Activated T-helper 17 cell treated with anti-CD3 and anti-CD28 coated beads, Interleukin-2, amount 50 U/mL, for 72 hours (primary cell): ENCODE measurements around the gene NAP1L2. TPM values are rescaled to one million over a fixed set of nuclear protein-coding genes. Genes with fewer than 3 reads are reported as not detected.
A peak's percentile ranks its signal among the peaks of the same experiment; 100 is the strongest.
"Not testable (repeated sequence)": the region's sequence is repeated elsewhere in the genome, so short reads cannot be mapped to it uniquely, and the experiment has no call there.

ENCODE experiments used
- ATAC-seq: fragments of 150-1000 bp; cut with Tn5 transposase; replicated peaks from 2 replicates; pipeline ENCODE4 v1.10.0; 2021; ENCODE audit warnings: mild to moderate bottlenecking, moderate library complexity
- H3K27ac Mint-ChIP-seq: one replicate; pipeline ENCODE4 v1.8.0; 2022; ENCODE audit warnings: mixed read lengths
- H3K27me3 Mint-ChIP-seq: one replicate; pipeline ENCODE4 v1.8.0; 2022; ENCODE audit warnings: mixed read lengths
- H3K36me3 Mint-ChIP-seq: one replicate; pipeline ENCODE4 v1.8.0; 2022; ENCODE audit warnings: low read depth, mild to moderate bottlenecking, mixed read lengths
- H3K4me1 Mint-ChIP-seq: one replicate; pipeline ENCODE4 v1.8.0; 2022; ENCODE audit warnings: mixed read lengths
- H3K4me3 Mint-ChIP-seq: one replicate; pipeline ENCODE4 v1.8.0; 2022; ENCODE audit warnings: mild to moderate bottlenecking, mixed read lengths
- H3K9me3 Mint-ChIP-seq: one replicate; pipeline ENCODE4 v1.8.0; 2022; ENCODE audit warnings: mixed read lengths
- total RNA-seq, 2 donors: library from RNA; stranded (reverse); gene quantifications; one replicate each; pipeline ENCODE4 v1.2.3, GENCODE V29; 2022

NAP1L2 gene, protein sequence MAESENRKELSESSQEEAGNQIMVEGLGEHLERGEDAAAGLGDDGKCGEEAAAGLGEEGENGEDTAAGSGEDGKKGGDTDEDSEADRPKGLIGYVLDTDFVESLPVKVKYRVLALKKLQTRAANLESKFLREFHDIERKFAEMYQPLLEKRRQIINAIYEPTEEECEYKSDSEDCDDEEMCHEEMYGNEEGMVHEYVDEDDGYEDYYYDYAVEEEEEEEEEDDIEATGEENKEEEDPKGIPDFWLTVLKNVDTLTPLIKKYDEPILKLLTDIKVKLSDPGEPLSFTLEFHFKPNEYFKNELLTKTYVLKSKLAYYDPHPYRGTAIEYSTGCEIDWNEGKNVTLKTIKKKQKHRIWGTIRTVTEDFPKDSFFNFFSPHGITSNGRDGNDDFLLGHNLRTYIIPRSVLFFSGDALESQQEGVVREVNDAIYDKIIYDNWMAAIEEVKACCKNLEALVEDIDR
- 1 to 10 TPM; 1.9 to 4.4 TPM for total RNA-seq

DNA sequence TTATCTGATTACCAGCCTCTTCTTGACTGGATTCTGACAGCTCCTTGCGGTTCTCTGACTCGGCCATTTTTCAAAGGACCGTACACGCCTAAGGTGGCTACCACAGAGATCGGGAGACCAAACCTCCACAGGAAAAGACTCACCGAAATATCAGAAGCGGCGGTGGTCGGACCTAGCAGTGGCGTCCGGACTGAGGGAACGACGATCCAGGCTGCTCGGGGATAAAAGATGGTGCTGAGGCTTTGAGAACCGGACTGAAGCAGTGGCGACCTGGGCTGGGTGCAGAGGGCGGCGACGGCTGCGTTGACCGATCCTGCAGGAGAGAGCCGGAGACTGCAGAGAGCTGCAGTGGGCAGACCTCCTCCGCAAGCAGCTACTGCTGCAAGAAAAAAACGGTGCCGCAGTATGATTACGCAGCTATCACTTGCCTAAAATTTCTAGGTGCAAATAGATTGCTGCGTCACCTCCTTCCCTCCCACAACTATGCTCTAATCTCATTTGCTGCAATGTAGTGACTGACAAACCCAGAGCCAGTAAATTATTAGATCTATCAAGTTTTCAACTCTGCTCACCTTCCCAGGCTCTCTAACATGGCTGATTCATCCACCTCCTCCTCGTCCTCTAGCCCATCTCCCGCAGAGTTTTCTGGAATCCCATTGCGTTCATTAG is at the start of gene NAP1L2:
Gene NAP1L2 (minus strand): TSS at position 426 of the 669 bp plus-strand sequence. CDS start 359 bp downstream, at position 67.
- Mint-ChIP-seq H3K4me3 (peak within 1 kb of the TSS; percentile 86), H3K4me1 (no peaks in the 10 kb centered on the region), H3K27me3 (no peaks in the 10 kb centered on the region), H3K36me3 (peaks cover 5% of the 10 kb centered on the region), H3K9me3 (no peaks in the 10 kb centered on the region), H3K27ac (peak within 1 kb of the TSS; percentile 78)
- peak; percentile 90 for ATAC-seq

DNA sequence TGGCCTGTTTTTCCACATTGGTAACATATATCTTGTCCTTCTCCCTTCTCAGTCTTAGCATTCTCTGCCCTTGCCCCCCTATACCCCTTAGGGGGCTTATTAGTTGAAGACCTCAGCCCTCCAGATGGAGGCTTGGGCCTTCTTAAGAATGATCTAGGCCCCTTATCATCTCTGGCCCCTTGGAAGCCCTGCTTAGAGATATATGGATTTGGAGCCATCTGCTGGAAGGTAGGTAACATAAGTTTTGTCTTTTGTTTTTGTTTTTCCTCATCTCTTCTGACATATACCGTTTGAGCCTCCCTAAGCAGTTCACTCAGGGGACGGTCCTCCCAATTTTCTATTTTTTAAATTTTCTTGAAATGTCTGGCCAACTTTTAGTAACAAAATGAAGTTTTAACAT is 48.3 kb upstream of the NAP1L2 start:
- no peak overlapping the region for H3K4me3 Mint-ChIP-seq
- no peaks in the 10 kb centered on the region for H3K9me3 Mint-ChIP-seq
- ATAC-seq = no peak
- H3K36me3 Mint-ChIP-seq = no peaks in the 10 kb centered on the region
- H3K4me1 Mint-ChIP-seq = no peaks in the 10 kb centered on the region
- no peak overlapping the region for H3K27ac Mint-ChIP-seq
- H3K27me3 Mint-ChIP-seq = no peaks in the 10 kb centered on the region

DNA sequence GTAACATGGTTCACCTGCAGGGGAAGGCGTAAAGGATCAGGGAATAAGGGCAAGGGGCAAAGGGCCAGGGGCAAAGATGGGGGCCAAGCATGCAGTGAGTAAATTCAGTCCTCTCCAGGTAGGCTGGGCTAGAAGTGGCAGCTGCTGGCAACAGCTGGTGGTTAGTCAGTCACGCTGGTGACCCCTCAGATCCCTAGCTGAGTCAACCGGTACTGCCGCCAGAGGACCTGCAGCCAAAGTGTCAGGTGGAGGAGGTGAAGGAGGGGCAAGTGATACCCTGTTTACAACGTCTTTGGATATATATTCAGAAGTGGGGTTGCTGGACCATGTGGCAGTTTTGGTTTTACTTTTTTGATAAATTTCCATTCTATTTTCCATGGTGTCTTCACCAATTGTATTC is 24.6 kb upstream of the NAP1L2 start:
- ATAC-seq = no peak
- Mint-ChIP-seq H3K9me3 (no peaks in the 10 kb centered on the region), H3K4me1 (no peaks in the 10 kb centered on the region), H3K4me3 (no peak overlapping the region), H3K27me3 (no peaks in the 10 kb centered on the region), H3K27ac (no peak overlapping the region), H3K36me3 (no peaks in the 10 kb centered on the region)

DNA sequence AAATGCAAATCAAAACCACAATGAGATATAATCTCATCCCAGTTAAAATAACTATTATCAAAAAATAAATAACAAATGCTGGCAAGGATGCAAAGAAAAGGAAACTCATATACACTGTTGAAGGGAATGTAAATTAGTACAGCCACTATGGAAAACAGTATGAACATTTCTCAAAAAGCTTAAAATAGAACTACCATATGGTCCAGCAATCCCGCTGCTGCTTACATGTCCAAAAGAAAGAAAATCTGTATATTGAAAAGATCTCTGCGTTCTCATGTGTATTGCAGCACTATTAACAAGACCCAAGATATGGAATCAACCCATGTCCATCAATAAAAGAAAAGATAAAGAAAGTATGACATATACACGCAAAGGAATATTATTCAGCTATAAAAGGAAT is 3.0 kb upstream of the NAP1L2 start:
- H3K9me3 Mint-ChIP-seq = no peaks in the 10 kb centered on the region

DNA sequence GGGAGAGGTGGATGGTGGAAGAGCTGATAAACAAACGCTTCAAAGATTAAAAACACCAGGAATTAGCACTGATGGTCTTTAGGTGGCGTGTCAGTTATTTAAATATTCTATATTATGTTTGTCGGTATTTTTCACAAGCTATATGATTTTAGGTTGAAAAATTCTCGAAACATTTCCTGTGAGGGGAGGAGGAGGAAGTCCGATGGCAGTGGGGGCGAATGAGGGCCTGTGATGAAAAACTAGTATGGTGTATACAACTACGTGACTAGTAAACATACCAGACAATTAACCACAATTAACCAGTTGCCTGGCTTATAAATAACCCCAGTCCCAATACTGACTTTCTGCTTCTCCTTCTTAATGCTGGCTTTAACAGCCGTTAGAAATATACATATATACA is 595 bp upstream of the NAP1L2 start:
- H3K27ac Mint-ChIP-seq = peak overlapping the region; percentile 78
- H3K9me3 Mint-ChIP-seq = no peaks in the 10 kb centered on the region
- no peaks in the 10 kb centered on the region for H3K27me3 Mint-ChIP-seq
- peak overlapping the region; percentile 86 for H3K4me3 Mint-ChIP-seq
- H3K4me1 Mint-ChIP-seq = no peaks in the 10 kb centered on the region
- peaks cover 5% of the 10 kb centered on the region for H3K36me3 Mint-ChIP-seq
- no peak for ATAC-seq

More for the DNA sequence above, 3.0 kb upstream of the NAP1L2 start:
- H3K27me3 Mint-ChIP-seq = no peaks in the 10 kb centered on the region
- H3K36me3 Mint-ChIP-seq = peaks cover 5% of the 10 kb centered on the region
- H3K4me3 Mint-ChIP-seq = no peak overlapping the region
- H3K4me1 Mint-ChIP-seq = no peaks in the 10 kb centered on the region
- ATAC-seq = no peak
- H3K27ac Mint-ChIP-seq = no peak overlapping the region

DNA sequence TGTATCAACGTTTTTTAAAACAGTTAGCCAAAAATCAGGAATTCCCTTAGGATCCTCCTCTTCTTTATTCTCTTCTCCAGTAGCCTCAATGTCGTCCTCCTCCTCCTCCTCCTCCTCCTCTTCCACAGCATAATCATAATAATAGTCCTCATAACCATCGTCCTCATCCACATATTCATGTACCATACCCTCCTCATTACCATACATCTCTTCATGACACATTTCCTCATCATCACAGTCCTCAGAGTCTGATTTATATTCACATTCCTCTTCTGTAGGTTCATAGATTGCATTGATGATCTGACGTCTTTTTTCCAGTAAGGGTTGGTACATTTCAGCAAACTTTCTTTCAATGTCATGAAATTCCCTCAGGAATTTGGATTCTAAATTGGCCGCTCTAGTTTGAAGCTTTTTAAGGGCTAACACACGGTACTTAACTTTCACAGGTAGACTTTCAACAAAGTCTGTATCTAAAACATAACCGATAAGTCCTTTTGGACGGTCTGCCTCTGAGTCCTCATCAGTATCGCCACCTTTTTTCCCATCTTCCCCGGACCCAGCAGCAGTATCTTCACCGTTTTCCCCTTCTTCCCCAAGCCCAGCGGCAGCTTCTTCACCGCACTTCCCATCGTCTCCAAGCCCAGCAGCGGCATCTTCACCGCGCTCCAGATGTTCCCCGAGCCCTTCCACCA is 771 bp downstream of the NAP1L2 start:
- Mint-ChIP-seq H3K4me1 (no peaks in the 10 kb centered on the region), H3K9me3 (no peaks in the 10 kb centered on the region), H3K27ac (peak overlapping the region; percentile 78), H3K4me3 (peak overlapping the region; percentile 86), H3K27me3 (no peaks in the 10 kb centered on the region), H3K36me3 (peaks cover 5% of the 10 kb centered on the region)
- peak; percentile 66 for ATAC-seq

DNA sequence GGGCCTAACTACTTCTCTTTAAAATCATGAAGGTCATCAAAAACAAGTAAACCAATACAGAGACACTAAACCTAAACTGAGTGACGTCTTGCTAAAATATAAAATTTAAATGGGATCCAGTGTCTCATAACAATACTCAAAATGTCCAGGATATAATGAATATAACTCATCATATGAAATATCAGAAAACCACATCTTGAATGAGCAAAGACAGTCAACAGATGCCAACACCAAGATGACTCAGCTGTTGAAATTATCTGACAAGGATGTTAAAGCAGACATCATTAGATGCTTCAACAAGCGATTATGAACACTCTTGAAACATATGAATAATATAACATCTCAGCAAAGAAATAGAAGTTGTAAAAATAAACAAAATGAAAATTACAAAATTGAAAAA is 8.3 kb downstream of the NAP1L2 start:
- no peak for ATAC-seq
- H3K27me3 Mint-ChIP-seq = no peaks in the 10 kb centered on the region
- no peak overlapping the region for H3K4me3 Mint-ChIP-seq
- no peaks in the 10 kb centered on the region for H3K36me3 Mint-ChIP-seq
- H3K27ac Mint-ChIP-seq = no peak overlapping the region
- no peaks in the 10 kb centered on the region for H3K4me1 Mint-ChIP-seq
- H3K9me3 Mint-ChIP-seq = peaks cover 5% of the 10 kb centered on the region

DNA sequence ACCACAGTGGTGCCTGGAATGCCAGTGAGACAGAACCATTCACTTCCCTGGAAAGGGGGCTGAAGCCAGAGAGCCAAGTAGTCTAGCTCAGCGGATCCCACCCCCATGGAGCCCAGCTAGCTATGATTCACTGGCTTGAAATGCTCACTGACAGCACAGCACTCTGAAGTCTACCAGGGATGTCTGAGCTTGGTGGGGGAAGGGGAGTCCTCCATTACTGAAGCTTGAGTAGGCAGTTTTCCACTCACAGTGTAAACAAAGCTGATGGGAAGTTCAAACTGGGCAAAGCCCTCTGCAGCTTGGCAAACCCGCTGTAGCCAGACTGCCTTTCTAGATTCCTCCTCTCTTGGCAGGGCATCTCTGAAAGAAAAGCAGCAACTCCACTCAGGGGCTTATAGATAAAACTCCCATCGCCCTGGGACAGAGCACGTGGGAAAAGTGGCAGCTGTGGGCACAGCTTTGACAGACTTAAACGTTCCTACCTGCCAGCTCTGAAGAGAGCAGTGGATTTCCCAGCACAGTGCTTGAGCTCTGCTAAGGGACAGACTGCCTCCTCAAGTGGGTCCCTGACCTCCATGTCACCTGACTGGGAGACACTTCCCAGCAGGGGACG is 32.0 kb downstream of the NAP1L2 start:
- peaks cover 6% of the 10 kb centered on the region for H3K27me3 Mint-ChIP-seq
- ATAC-seq = no peak
- H3K4me1 Mint-ChIP-seq = no peaks in the 10 kb centered on the region
- H3K4me3 Mint-ChIP-seq = no peak overlapping the region
- H3K36me3 Mint-ChIP-seq = no peaks in the 10 kb centered on the region
- peaks cover 7% of the 10 kb centered on the region for H3K9me3 Mint-ChIP-seq
- no peak overlapping the region for H3K27ac Mint-ChIP-seq

DNA sequence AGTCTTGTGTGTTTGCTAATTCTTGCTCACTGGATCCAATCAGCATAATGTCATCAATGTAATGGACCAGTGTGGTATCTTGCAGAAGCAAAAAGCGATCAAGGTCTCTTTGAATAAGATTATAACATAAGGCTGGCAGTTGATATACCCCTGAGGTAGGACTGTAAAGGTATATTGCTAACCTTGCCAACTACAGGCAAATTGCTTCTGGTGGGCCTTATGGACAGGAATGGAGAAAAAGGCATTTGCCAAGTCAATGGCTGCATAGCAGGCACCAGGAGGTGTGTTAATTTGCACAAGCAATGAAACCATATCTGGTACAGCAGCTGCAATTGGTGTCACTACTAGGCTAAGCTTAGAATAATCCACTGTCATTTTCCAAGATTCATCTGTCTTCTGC is 45.7 kb downstream of the NAP1L2 start:
- not testable (repeated sequence) for H3K4me3 Mint-ChIP-seq, ATAC-seq, H3K27me3 Mint-ChIP-seq, H3K4me1 Mint-ChIP-seq, H3K27ac Mint-ChIP-seq, H3K9me3 Mint-ChIP-seq, H3K36me3 Mint-ChIP-seq

Other genes starting within 250 kb of the NAP1L2 start
- not detected for gene PABPC1L2B, start 211.9 kb downstream of the NAP1L2 start, total RNA-seq
- gene PABPC1L2A, start 135.3 kb downstream of the NAP1L2 start, total RNA-seq = not detected
- not detected for gene CDX4, start 232.2 kb upstream of the NAP1L2 start, total RNA-seq